ENCODE results near the gene COX14.

GRCh38 chr12:50127546-50127945 is 15.5 kb downstream of the COX14 start:
- TF ChIP-seq CTCF (IDR thresholded peaks at IDR 0.05; ENCODE audit: low read depth, low read length): no peak
- TF ChIP-seq, protein P1, sequence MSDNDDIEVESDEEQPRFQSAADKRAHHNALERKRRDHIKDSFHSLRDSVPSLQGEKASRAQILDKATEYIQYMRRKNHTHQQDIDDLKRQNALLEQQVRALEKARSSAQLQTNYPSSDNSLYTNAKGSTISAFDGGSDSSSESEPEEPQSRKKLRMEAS (IDR thresholded peaks at IDR 0.05; ENCODE audit: low read depth, low read length): no peak
- no peak for TF ChIP-seq POLR2A (IDR thresholded peaks at IDR 0.05; ENCODE audit: extremely low read depth, insufficient read length)

Data from NB4 (cell line).